CD4-positive, alpha-beta T cell treated with Interleukin-1 beta for 1 hour (primary cell): ENCODE measurements around the gene TMEM123.

Experiments used
- DNase-seq, 2 donors: peaks; one replicate each; pipeline ENCODE4 v3.0.0-alpha.2; 2020 to 2022

The TMEM123 gene

GRCh38 chr11:102422817-102423712, 29.5 kb downstream of the TMEM123 start:
- DNase-seq, result no peak

GRCh38 chr11:102421261-102421660, 31.3 kb downstream of the TMEM123 start:
- no peak for DNase-seq

- DNase-seq, result no peak
Observed at GRCh38 chr11:102420547-102420946, 32.0 kb downstream of the TMEM123 start.

GRCh38 chr11:102419181-102419580, 33.4 kb downstream of the TMEM123 start:
- DNase-seq, result no peak

GRCh38 chr11:102416976-102417375, 35.6 kb downstream of the TMEM123 start:
- no peak for DNase-seq

- peak in 1 of 2 donors; percentile 25 for DNase-seq
Observed at GRCh38 chr11:102415304-102415916, 37.2 kb downstream of the TMEM123 start.

GRCh38 chr11:102414559-102414958, 38.0 kb downstream of the TMEM123 start:
- no peak for DNase-seq

GRCh38 chr11:102413497-102413896, 39.1 kb downstream of the TMEM123 start:
- DNase-seq, result peak in 1 of 2 donors; percentile 31

GRCh38 chr11:102411142-102411541, 41.4 kb downstream of the TMEM123 start:
- no peak for DNase-seq

- DNase-seq, result no peak
Observed at GRCh38 chr11:102410382-102410784, 42.2 kb downstream of the TMEM123 start.

GRCh38 chr11:102408339-102408738, 44.2 kb downstream of the TMEM123 start:
- no peak for DNase-seq

- DNase-seq, result no peak
Observed at GRCh38 chr11:102407901-102408300, 44.7 kb downstream of the TMEM123 start.

- no peak for DNase-seq
Observed at GRCh38 chr11:102406099-102406498, 46.5 kb downstream of the TMEM123 start.

- DNase-seq, result no peak
Observed at GRCh38 chr11:102405501-102405900, 47.1 kb downstream of the TMEM123 start.

GRCh38 chr11:102402548-102402947, 50.0 kb downstream of the TMEM123 start:
- no peak for DNase-seq

GRCh38 chr11:102401905-102402304, 50.7 kb downstream of the TMEM123 start:
- DNase-seq, result no peak

GRCh38 chr11:102400603-102401002, 52.0 kb downstream of the TMEM123 start:
- DNase-seq, result no peak

- no peak for DNase-seq
Observed at GRCh38 chr11:102399189-102399588, 53.4 kb downstream of the TMEM123 start.

GRCh38 chr11:102398297-102398696, 54.3 kb downstream of the TMEM123 start:
- no peak for DNase-seq

GRCh38 chr11:102396708-102397563, 55.6 kb downstream of the TMEM123 start:
- no peak for DNase-seq

GRCh38 chr11:102395720-102396393, 56.7 kb downstream of the TMEM123 start:
- DNase-seq, result no peak

- no peak for DNase-seq
Observed at GRCh38 chr11:102393272-102393730, 59.3 kb downstream of the TMEM123 start.
